ENCODE results near the gene C19orf67.
A peak's percentile ranks its signal among the peaks of the same experiment; 100 is the strongest.

Gene C19orf67

GRCh38 chr19:14081797-14082674 is 3.5 kb downstream of the C19orf67 start:
- no peak for DNase-seq

GRCh38 chr19:14080887-14081796 is 4.4 kb downstream of the C19orf67 start:
- DNase-seq: peak; percentile 98

- DNase-seq: no peak
Observed at GRCh38 chr19:14078411-14078810, 7.2 kb downstream of the C19orf67 start.

GRCh38 chr19:14073925-14074838 is 11.4 kb downstream of the C19orf67 start:
- no peak for DNase-seq

GRCh38 chr19:14073261-14073924 is 12.2 kb downstream of the C19orf67 start:
- no peak for DNase-seq

GRCh38 chr19:14072535-14073260 is 12.9 kb downstream of the C19orf67 start, which contains the start of gene MISP3:
Gene MISP3 (plus strand): TSS chr19:14072786. CDS start chr19:14073310, 524 bp downstream.
- DNase-seq: no peak

- no peak for DNase-seq
Observed at GRCh38 chr19:14070268-14071050, 15.1 kb downstream of the C19orf67 start.

DNA sequence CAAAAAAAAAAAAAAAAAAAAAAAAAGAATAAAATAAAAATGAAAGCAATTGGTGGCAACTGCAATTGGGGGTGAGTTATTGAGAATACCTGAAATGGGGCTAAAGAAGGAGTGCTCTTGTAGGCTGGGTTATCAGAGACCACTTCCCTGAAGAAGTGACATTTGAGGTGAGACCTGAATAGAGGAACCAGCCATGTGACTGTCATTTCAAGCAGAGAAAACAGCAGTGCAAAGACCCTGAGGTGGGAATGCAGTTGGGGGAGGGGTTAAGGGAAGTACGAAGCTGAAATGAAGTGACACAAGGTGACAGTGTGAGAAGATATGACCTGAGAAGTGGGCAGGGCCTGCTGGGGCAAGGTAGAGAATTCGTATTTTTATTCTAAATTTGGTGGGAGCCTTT is 19.4 kb downstream of the C19orf67 start:
- DNase-seq: no peak

DNA sequence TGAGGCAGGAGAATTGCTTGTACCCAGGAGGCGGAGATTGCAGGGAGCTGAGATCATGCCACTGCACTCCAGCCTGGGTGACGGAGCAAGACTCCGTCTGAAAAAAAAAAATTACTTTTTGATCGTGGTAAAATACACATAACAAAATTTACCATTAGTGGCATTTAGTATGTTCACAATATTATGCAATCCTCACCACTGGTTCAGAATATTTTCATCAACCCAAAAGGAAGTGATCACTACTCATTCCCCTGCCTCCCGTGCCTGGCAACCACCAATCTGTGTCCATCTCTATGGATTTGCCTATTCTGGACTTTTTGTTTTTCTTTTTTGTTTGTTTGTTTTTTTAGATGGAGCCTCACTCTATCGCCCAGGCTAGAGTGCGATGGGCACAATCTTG is 22.5 kb downstream of the C19orf67 start:
- DNase-seq: no peak

DNA sequence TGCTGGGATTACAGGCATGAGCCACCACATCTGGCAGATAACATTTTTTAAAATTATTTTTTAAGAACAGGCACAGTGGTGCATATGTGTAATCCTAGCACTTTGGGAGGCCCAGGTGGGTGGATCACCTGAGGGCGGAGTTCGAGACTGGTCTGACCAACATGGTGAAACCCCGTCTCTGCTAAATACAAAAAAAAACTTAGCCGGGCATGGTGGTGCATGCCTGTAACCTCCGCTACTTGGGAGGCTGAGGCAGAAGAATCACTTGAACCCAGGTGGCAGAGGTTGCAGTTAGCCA is 23.1 kb downstream of the C19orf67 start:
- no peak for DNase-seq

GRCh38 chr19:14061751-14062557 is 23.6 kb downstream of the C19orf67 start, which contains the start of gene PALM3:
Gene PALM3 (minus strand): TSS chr19:14062076. CDS start chr19:14061980, 96 bp downstream.
- DNase-seq: no peak

DNA sequence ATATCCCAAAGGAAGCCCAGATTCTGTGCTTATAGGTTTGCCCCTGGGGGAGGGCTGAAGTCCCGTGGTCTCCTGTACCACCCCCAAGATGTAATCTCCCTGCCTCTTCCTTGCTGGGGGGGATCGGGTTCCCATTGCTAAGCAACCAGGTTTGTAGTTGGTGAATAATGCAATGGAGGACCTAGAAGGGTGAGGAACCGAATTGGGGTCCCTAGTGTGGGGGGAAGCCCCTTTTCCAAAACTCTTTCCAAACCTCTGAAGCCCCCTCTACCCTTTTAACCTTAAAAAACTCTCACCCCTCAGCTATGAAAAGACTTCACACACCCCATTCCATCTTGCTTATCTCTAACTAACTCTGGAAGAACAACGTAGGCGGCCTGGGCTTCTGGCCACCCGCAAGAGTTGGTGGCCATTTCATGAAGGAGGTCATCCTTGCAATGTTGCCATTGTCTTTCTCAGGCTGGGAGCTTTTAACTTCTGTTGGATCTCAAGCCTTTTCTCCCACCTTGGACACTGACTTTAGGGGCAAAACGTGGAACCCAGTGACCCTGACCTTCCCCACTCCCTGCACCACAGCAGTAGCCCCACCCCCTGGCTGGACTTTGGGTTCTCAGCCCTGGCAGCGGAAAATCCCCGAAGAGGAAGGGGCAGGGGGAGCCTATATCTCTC is 24.4 kb downstream of the C19orf67 start:
- DNase-seq: no peak

DNA sequence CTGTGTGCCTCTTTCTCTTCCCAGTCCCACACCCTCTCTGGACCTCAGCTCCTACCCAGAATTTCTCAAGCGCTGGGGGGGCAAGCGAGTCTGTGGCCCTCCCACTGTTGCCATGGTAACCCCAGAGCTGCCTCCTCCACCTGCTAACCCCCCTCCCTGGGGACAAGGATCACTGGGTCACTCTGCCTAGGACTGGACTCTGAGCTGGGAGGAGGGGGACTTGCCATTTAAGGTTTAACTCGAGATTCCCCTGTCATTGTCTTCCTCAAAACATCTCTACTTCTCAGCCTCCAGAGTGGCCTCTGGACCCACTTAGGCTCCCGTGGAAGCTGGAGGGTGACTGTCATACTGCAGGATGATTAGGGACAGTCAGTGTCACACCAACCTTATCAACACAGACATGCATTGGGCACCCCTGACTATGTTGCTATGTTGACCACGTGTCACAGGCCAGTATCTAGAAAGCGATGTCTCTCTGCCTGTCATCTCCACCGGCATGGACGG is 25.9 kb downstream of the C19orf67 start:
- DNase-seq: no peak

- DNase-seq: no peak
Observed at GRCh38 chr19:14059093-14059480, 26.5 kb downstream of the C19orf67 start.

GRCh38 chr19:14058182-14059092 is 27.1 kb downstream of the C19orf67 start:
- no peak for DNase-seq

GRCh38 chr19:14056741-14057356 is 28.7 kb downstream of the C19orf67 start:
- no peak for DNase-seq

DNA sequence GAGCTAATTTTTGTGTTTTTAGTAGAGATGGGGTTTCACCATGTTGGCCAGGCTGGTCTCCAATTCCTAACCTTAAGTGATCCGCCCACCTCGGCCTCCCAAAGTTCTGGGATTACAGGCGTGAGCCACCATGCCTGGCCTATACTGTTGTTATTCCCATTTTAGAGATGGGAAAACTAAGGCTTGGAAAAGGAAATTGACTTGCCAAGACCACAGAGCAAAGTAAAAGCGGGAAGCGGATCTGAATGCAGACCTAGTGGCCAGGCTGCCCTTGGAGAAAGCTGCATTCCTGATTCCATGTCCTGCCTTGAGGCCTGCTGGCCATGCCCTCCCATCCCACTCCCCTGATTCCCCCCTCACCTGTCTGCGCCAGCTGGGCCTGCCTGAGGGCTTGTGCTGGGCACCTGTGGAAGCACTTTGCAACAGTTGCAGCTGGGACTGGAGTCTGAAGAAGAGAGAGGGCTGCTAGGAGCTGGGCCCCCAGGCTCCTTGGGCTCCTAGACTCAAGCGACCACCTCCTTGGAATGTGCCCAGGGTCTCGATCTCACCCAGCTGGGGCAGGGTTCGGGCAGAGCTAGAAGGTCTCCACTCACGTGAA is 29.4 kb downstream of the C19orf67 start:
- DNase-seq: no peak
